CD4-positive, alpha-beta memory T cell (primary cell): ENCODE data around the gene YIPF1. TPM values are rescaled to one million over a fixed set of nuclear protein-coding genes. Genes with fewer than 3 reads are reported as not detected.

Source experiments
- CTCF ChIA-PET: fragments of 350-600 bp; sonication (Branson Sonifier 250); formaldehyde crosslinking; loops from one replicate; lab custom pipeline; 2021; ENCODE audit warnings: inconsistent platforms; ENCODE audit not compliant: partially characterized antibody; lab: Charles Lee
- POLR2A ChIA-PET: fragments of 350-600 bp; sonication (Branson Sonifier 250); formaldehyde crosslinking; loops from one replicate; lab custom pipeline; 2021; ENCODE audit not compliant: partially characterized antibody; lab: Charles Lee
- DNase-seq, 5 donors: peaks; one replicate each; pipeline versions ENCODE4 v3.0.0 to v3.0.0-alpha.2; 2020 to 2022; ENCODE audit warnings: mixed read lengths in 1 of 5
- H3K27ac ChIP-seq: one replicate; pipeline ENCODE4 v1.7.0; 2013; ENCODE audit warnings: low read depth, low read length
- H3K27me3 ChIP-seq: 2 replicates; pipeline ENCODE4 v1.7.0; 2013; ENCODE audit warnings: mild to moderate bottlenecking, low read length, moderate library complexity; ENCODE audit not compliant: insufficient read depth
- H3K36me3 ChIP-seq: 2 replicates; pipeline ENCODE4 v1.7.0; 2013; ENCODE audit warnings: mild to moderate bottlenecking, low read length, moderate library complexity; ENCODE audit not compliant: insufficient read depth
- H3K4me1 ChIP-seq: 2 replicates; pipeline ENCODE4 v1.7.0; 2013; ENCODE audit warnings: mild to moderate bottlenecking, low read length, moderate library complexity; ENCODE audit not compliant: insufficient read depth
- H3K4me3 ChIP-seq, 2 donors: one replicate each; pipeline ENCODE4 v1.7.0; 2013; ENCODE audit warnings: low read length in 2 of 2, mild to moderate bottlenecking in 1 of 2
- H3K9me3 ChIP-seq, 2 donors: one replicate each; pipeline ENCODE4 v1.7.0; 2013; ENCODE audit warnings: low read length in 2 of 2, control low read depth in 1 of 2; ENCODE audit not compliant: control insufficient read depth in 1 of 2
- H3K27ac Mint-ChIP-seq, 7 donors: one replicate each; pipeline ENCODE4 v1.8.0; 2020 to 2021; ENCODE audit warnings: mixed read lengths in 7 of 7, mild to moderate bottlenecking in 6 of 7, inconsistent platforms in 3 of 7, moderate library complexity in 3 of 7
- H3K27me3 Mint-ChIP-seq, 2 donors: one replicate each; pipeline ENCODE4 v1.8.0; 2020 to 2021; ENCODE audit warnings: mixed read lengths in 2 of 2
- H3K36me3 Mint-ChIP-seq, 2 donors: one replicate each; pipeline ENCODE4 v1.8.0; 2020 to 2021; ENCODE audit warnings: mixed read lengths in 2 of 2, inconsistent platforms in 1 of 2, mild to moderate bottlenecking in 1 of 2
- H3K4me1 Mint-ChIP-seq, 4 donors: one replicate each; pipeline ENCODE4 v1.8.0; 2020 to 2021; ENCODE audit warnings: mixed read lengths in 4 of 4, mild to moderate bottlenecking in 1 of 4
- H3K4me3 Mint-ChIP-seq, 8 donors: one replicate each; pipeline ENCODE4 v1.8.0; 2020 to 2021; ENCODE audit warnings: mixed read lengths in 8 of 8, mild to moderate bottlenecking in 7 of 8, moderate library complexity in 6 of 8, inconsistent platforms in 3 of 8
- H3K9me3 Mint-ChIP-seq, 8 donors: one replicate each; pipeline ENCODE4 v1.8.0; 2020 to 2021; ENCODE audit warnings: mixed read lengths in 8 of 8, mild to moderate bottlenecking in 5 of 8, inconsistent platforms in 3 of 8, moderate library complexity in 1 of 8
- intact Hi-C: fragments of 100-400 bp; cut with micrococcal nuclease; formaldehyde crosslinking; loops from one replicate; pipeline ENCODE4 v1.15.1; 2023
- polyA plus RNA-seq, 2 donors: library from polyadenylated mRNA; unstranded; fragments of 300-500 nt; fragmentation: Illumina TruSeq; gene quantifications; one replicate each; pipeline ENCODE4 v1.2.3, GENCODE V29; 2021
- total RNA-seq, 2 experiments: library from RNA; stranded (reverse); gene quantifications; one replicate each; pipeline ENCODE4 v1.2.3, GENCODE V29; 2021

The YIPF1 gene
- total and polyA plus RNA-seq, 4 experiments from 2014 or later, result 14.8 to 30.5 (median 20.2) TPM

DNA sequence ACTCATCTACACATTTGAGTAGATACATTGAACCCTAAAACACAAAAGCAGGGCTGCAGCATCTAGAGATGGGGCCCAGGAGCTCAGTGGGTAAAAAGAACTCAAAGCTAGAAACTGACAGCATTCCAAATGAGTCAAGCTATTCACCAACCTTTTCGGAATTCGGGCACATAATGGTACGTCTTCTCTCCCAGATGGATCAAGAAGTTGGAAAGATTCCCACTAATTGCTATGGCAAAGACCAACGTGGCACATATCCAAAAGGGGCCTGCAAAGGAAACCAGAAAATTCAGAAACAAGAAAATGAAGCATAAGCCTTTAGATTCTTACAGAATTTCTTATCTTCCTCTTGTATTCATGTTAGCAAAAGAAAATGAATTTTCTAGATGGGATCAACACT lies 18.4 kb downstream of the YIPF1 start:
- CTCF ChIA-PET, result interaction anchor here (0.8 to 6.3 kb wide), 5 partner anchors 8 to 88 kb away, joined by 3 to 40 read pairs (median 4); no protein-coding TSS in a partner anchor
- POLR2A ChIA-PET, result no interaction called here

GRCh38 chr1:53869454-53870117 lies 20.0 kb downstream of the YIPF1 start:
- CTCF ChIA-PET, result interaction anchor here (1.0 to 6.3 kb wide), 3 partner anchors 10 to 90 kb away, joined by 3 to 40 read pairs (median 4); no protein-coding TSS in a partner anchor
- Histone ChIP-seq H3K27me3 (no peaks in the 10 kb centered on the region), H3K36me3 (peaks cover 23% of the 10 kb centered on the region), H3K4me1 (no peaks in the 10 kb centered on the region), H3K4me3 (no peak overlapping the region), H3K27ac (no peak overlapping the region), H3K9me3 (no peaks in the 10 kb centered on the region)
- no peak for DNase-seq
- intact Hi-C loops, result no loop called here
- Mint-ChIP-seq H3K4me1 (peaks cover 0 to 3% (median 1%) of the 10 kb centered on the region in 4 donors), H3K4me3 (no peak overlapping the region), H3K27me3 (no peaks in the 10 kb centered on the region), H3K9me3 (no peaks in the 10 kb centered on the region), H3K36me3 (peaks cover 40 to 66% of the 10 kb centered on the region in 2 donors), H3K27ac (peak overlapping the region in 1 of 7 donors; percentile 36)
- POLR2A ChIA-PET, result no interaction called here

More for the DNA sequence above, 18.4 kb downstream of the YIPF1 start:
- no peaks in the 10 kb centered on the region for H3K27me3 Mint-ChIP-seq
- no peaks in the 10 kb centered on the region for H3K9me3 ChIP-seq
- peaks cover 0 to 3% (median 1%) of the 10 kb centered on the region in 4 donors for H3K4me1 Mint-ChIP-seq
- no peak overlapping the region for H3K4me3 ChIP-seq
- intact Hi-C loops, result no loop called here
- peaks cover 47 to 68% of the 10 kb centered on the region in 2 donors for H3K36me3 Mint-ChIP-seq
- no peak overlapping the region for H3K27ac ChIP-seq
- H3K36me3 ChIP-seq, result peaks cover 18% of the 10 kb centered on the region
- H3K4me3 Mint-ChIP-seq, result no peak overlapping the region
- H3K27ac Mint-ChIP-seq, result peak overlapping the region in 1 of 7 donors; percentile 4
- no peak for DNase-seq
- no peaks in the 10 kb centered on the region for H3K27me3 ChIP-seq
- H3K9me3 Mint-ChIP-seq, result no peaks in the 10 kb centered on the region
- no peaks in the 10 kb centered on the region for H3K4me1 ChIP-seq

DNA sequence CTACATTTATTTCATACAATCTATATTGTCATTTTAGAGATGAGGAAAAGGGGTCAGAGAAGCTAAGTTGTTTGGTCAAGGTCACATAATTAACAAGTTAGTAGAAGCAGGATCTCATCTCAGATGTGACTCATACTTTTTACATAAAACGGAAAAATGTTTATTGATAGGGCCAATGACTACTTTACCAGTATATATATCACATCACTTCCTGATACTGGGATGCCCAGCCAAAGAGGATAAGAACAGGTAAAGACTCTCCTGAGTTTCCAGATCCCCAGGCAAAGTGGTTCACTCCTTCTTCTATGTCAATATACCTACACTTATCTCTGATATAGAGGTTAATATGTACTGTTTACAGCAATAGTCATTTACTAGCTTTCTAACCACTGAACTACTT lies 21.0 kb downstream of the YIPF1 start:
- H3K9me3 ChIP-seq, result no peaks in the 10 kb centered on the region
- POLR2A ChIA-PET, result no interaction called here
- no peak overlapping the region for H3K27ac ChIP-seq
- intact Hi-C loops, result no loop called here
- H3K36me3 Mint-ChIP-seq, result peaks cover 40 to 62% of the 10 kb centered on the region in 2 donors
- H3K27me3 Mint-ChIP-seq, result no peaks in the 10 kb centered on the region
- H3K27ac Mint-ChIP-seq, result peak overlapping the region in 2 of 7 donors; percentile 13 to 65
- no peak overlapping the region for H3K4me3 ChIP-seq
- DNase-seq, result no peak
- H3K36me3 ChIP-seq, result peaks cover 23% of the 10 kb centered on the region
- H3K4me1 ChIP-seq, result no peaks in the 10 kb centered on the region
- CTCF ChIA-PET, result interaction anchor here (1.5 to 6.3 kb wide), 3 partner anchors 9 to 91 kb away, joined by 3 to 40 read pairs (median 12); no protein-coding TSS in a partner anchor
- no peaks in the 10 kb centered on the region for H3K9me3 Mint-ChIP-seq
- no peaks in the 10 kb centered on the region for H3K27me3 ChIP-seq
- H3K4me1 Mint-ChIP-seq, result peaks cover 0 to 3% (median 1%) of the 10 kb centered on the region in 4 donors
- no peak overlapping the region for H3K4me3 Mint-ChIP-seq

GRCh38 chr1:53862507-53862906 lies 27.1 kb downstream of the YIPF1 start:
- POLR2A ChIA-PET, result interaction anchor here (3.1 kb wide), 1 partner anchor 97 kb away, joined by 20 read pairs; no protein-coding TSS in a partner anchor
- DNase-seq, result no peak
- Mint-ChIP-seq H3K4me3 (no peak overlapping the region), H3K27ac (peak overlapping the region in 4 of 7 donors; percentile 47 to 58 (median 56)), H3K36me3 (peaks cover 18 to 44% of the 10 kb centered on the region in 2 donors), H3K9me3 (no peaks in the 10 kb centered on the region), H3K27me3 (no peaks in the 10 kb centered on the region), H3K4me1 (peaks cover 0 to 16% (median 4%) of the 10 kb centered on the region in 4 donors)
- Histone ChIP-seq H3K9me3 (no peaks in the 10 kb centered on the region), H3K4me3 (no peak overlapping the region), H3K36me3 (peaks cover 30% of the 10 kb centered on the region), H3K27me3 (no peaks in the 10 kb centered on the region), H3K4me1 (no peaks in the 10 kb centered on the region), H3K27ac (no peak overlapping the region)
- intact Hi-C loops, result no loop called here
- CTCF ChIA-PET, result interaction anchor here (1.5 to 7.0 kb wide), 6 partner anchors 12 to 627 kb away, joined by 5 to 160 read pairs (median 24); partner anchors contain the start of genes IFT25 and LRRC42

GRCh38 chr1:53860967-53861411 lies 28.6 kb downstream of the YIPF1 start:
- Mint-ChIP-seq H3K27ac (peak overlapping the region in 1 of 7 donors; percentile 25), H3K36me3 (peaks cover 27 to 46% of the 10 kb centered on the region in 2 donors), H3K27me3 (no peaks in the 10 kb centered on the region), H3K9me3 (no peaks in the 10 kb centered on the region), H3K4me1 (peaks cover 0 to 16% (median 4%) of the 10 kb centered on the region in 4 donors), H3K4me3 (no peak overlapping the region)
- Histone ChIP-seq H3K27me3 (no peaks in the 10 kb centered on the region), H3K4me3 (no peak overlapping the region), H3K27ac (no peak overlapping the region), H3K4me1 (no peaks in the 10 kb centered on the region), H3K36me3 (peaks cover 37% of the 10 kb centered on the region), H3K9me3 (no peaks in the 10 kb centered on the region)
- POLR2A ChIA-PET, result interaction anchor here (0.9 to 3.1 kb wide), 5 partner anchors 12 to 98 kb away, joined by 3 to 20 read pairs (median 5); partner anchors contain the start of genes IFT25 and NDC1
- intact Hi-C loops, result loop anchor here (1.0 kb wide), 3 partner anchors 88 to 949 kb away; no protein-coding TSS in a partner anchor
- CTCF ChIA-PET, result interaction anchor here (0.5 to 7.0 kb wide), 36 partner anchors 9 to 949 kb away, joined by 3 to 160 read pairs (median 5); partner anchors contain the start of genes IFT25, LRRC42, NDC1 and TCEANC2
- peak; percentile 49 to 59 (median 56) for DNase-seq

- H3K4me1 ChIP-seq, result no peaks in the 10 kb centered on the region
- peaks cover 44 to 56% of the 10 kb centered on the region in 2 donors for H3K36me3 Mint-ChIP-seq
- intact Hi-C loops, result no loop called here
- H3K4me3 ChIP-seq, result no peak overlapping the region
- H3K9me3 ChIP-seq, result no peaks in the 10 kb centered on the region
- H3K9me3 Mint-ChIP-seq, result peaks cover 0 to 5% (median 0%) of the 10 kb centered on the region in 8 donors
- no peak overlapping the region for H3K4me3 Mint-ChIP-seq
- peak overlapping the region in 2 of 7 donors; percentile 45 to 48 for H3K27ac Mint-ChIP-seq
- peaks cover 21% of the 10 kb centered on the region for H3K36me3 ChIP-seq
- ChIA-PET POLR2A (no interaction called here), CTCF (interaction anchor here (0.8 to 4.1 kb wide), 3 partner anchors 10 to 107 kb away, joined by 3 to 31 read pairs (median 9); no protein-coding TSS in a partner anchor)
- no peaks in the 10 kb centered on the region for H3K4me1 Mint-ChIP-seq
- no peaks in the 10 kb centered on the region for H3K27me3 ChIP-seq
- no peaks in the 10 kb centered on the region for H3K27me3 Mint-ChIP-seq
- DNase-seq, result no peak
- no peak overlapping the region for H3K27ac ChIP-seq
These were observed 37.9 kb downstream of the YIPF1 start for GRCh38 chr1:53851571-53852285.
